Pons (tissue), 1 donor: ENCODE results near the gene CAMK2G.

Source experiments
- DNase-seq: peaks from one replicate; pipeline ENCODE4 v3.0.0-alpha.2; 2016; ENCODE audit warnings: low spot score

The CAMK2G gene

GRCh38 chr10:73771722-73772280 is 102.6 kb downstream of the CAMK2G start:
- DNase-seq, result peak; percentile 83

GRCh38 chr10:73769396-73769795 is 105.0 kb downstream of the CAMK2G start:
- no peak for DNase-seq

GRCh38 chr10:73768881-73769280 is 105.5 kb downstream of the CAMK2G start:
- no peak for DNase-seq

GRCh38 chr10:73765066-73765465 is 109.3 kb downstream of the CAMK2G start:
- no peak for DNase-seq

GRCh38 chr10:73763343-73763742 is 111.0 kb downstream of the CAMK2G start:
- DNase-seq, result no peak

- no peak for DNase-seq
Measured at GRCh38 chr10:73762915-73763314, 111.4 kb downstream of the CAMK2G start.
